Sigmoid colon (tissue), 7 donors: Measurements from ENCODE around the gene ST14. TPM values are rescaled to one million over a fixed set of nuclear protein-coding genes. Genes with fewer than 3 reads are reported as not detected.

Experiments used
- DNase-seq: peaks from one replicate; pipeline ENCODE4 v3.0.0-alpha.2; 2019
- H3K27ac ChIP-seq, 4 donors: fragments of 200-600 bp; sonication (generic); one replicate each; pipeline ENCODE4 v1.5.1; 2016 to 2019; ENCODE audit warnings: mild to moderate bottlenecking in 1 of 4
- H3K27me3 ChIP-seq, 3 donors: fragments of 200-600 bp; sonication (generic); one replicate each; pipeline ENCODE4 v1.5.1; 2019; ENCODE audit warnings: mild to moderate bottlenecking in 1 of 3
- H3K36me3 ChIP-seq, 4 donors: fragments of 200-600 bp; sonication (generic); one replicate each; pipeline ENCODE4 v1.5.1; 2016 to 2019
- H3K4me1 ChIP-seq, 4 donors: fragments of 200-600 bp; sonication (generic); one replicate each; pipeline ENCODE4 v1.5.1; 2017 to 2019
- H3K4me3 ChIP-seq, 4 donors: fragments of 200-600 bp; sonication (generic); one replicate each; pipeline ENCODE4 v1.5.1; 2017 to 2019; ENCODE audit warnings: mild to moderate bottlenecking in 2 of 4, moderate library complexity in 1 of 4
- H3K9me3 ChIP-seq, 4 donors: fragments of 200-600 bp in 3 of 4; sonication (generic) in 3 of 4; one replicate each; pipeline versions ENCODE4 v1.5.1 to v1.6.1; 2013 to 2019
- EP300 ChIP-seq, 4 donors: sonication (generic); formaldehyde crosslinking; IDR thresholded peaks; one replicate each; pipeline ENCODE4 v1.6.1; 2017; ENCODE audit warnings: antibody characterized with exemption in 4 of 4
- POLR2A ChIP-seq, 2 donors: fragments of 450-650 bp; IDR thresholded peaks; one replicate each; pipeline ENCODE4 v1.6.1; 2016; ENCODE audit warnings: antibody characterized with exemption in 2 of 2, mild to moderate bottlenecking in 2 of 2, moderate library complexity in 2 of 2
- POLR2AphosphoS5 ChIP-seq, 4 donors: sonication (generic); formaldehyde crosslinking; IDR thresholded peaks; one replicate each; pipeline ENCODE4 v1.6.1; 2017; ENCODE audit warnings: antibody characterized with exemption in 4 of 4
- WGBS, 2 donors: extraction: QIAGEN DNeasy Blood & Tissue Kit; methylation state at CpG; one replicate each; pipeline ENCODE4 v1.1.7; 2013; 5-methylcytosine and 5-hydroxymethylcytosine counted together
- intact Hi-C: fragments of 100-400 bp; cut with DNase I; formaldehyde crosslinking; loops from one replicate; pipeline ENCODE4 v1.15.1; 2023
- polyA plus RNA-seq, 3 donors: library from polyadenylated mRNA; stranded (reverse); fragments of 200-250 nt; gene quantifications; one replicate each; pipeline ENCODE4 v1.2.3, GENCODE V29; 2013
- total RNA-seq, 4 donors: library from RNA; depleted of rRNA; stranded (reverse); fragments of >200 nt; gene quantifications; one replicate each; pipeline ENCODE4 v1.1.0, GENCODE V29; 2016
- TF ChIP-seq, protein P1 (sequence below), 4 experiments: fragments of 450-650 bp in 3 of 4; fragments of 200-600 bp in 1 of 4; IDR thresholded peaks; one replicate each; pipeline ENCODE4 v1.5.1; 2016 to 2019; ENCODE audit warnings: antibody characterized with exemption in 4 of 4, mild to moderate bottlenecking in 3 of 4, moderate library complexity in 2 of 4
- donor health status: healthy with polysubstance abuse.
- donor health status: Bipolar disorder and iron deficiency.
- donor health status: healthy.

Gene ST14
- total and polyA plus RNA-seq, 7 donors, result 1.8 to 324 (median 5.1) TPM

DNA sequence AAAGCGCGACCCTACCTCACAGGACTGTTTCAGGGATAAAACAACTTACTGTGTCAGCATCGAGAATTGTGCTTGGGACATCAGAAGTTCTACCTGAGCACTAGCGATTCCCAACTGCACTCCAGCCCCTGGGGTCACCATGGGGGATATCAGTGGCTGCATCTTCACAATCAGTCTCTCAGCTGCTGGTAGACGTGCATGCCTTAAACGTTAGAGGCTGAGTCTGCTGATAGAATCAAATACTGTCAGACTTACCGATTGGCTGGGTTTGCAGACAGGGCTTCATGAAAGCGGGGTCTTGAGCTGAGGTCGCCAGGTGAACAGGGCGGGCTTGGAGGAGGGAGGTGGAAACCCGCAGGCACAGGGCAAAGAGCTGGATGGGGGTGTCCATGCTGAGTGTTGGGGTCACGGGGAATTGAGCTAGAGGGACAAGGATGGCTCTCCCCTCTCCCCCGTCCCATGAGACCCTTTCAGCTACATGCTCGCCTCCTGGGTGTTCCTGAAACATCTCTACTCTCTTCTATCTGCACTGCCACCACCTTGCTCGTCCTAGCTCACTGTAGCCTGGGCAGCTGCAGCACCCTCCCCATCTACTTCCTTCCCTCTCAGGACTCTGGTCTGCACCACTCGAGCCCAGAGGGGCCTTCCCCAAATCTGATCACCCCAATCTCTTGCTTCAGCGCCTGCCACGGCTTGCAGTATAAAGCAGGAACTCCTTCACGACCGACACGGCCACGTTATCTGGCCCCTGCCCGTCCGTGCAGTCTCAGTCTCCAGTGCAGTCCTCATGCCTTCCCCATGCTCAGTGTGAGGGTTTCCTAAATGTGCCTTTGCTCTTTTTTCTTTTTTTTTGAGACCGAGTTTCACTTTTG is 43.5 kb downstream of the ST14 start:
- intact Hi-C loops, result no loop called here
- Histone ChIP-seq H3K4me1 (no peaks in the 10 kb centered on the region), H3K27ac (no peak overlapping the region), H3K36me3 (no peaks in the 10 kb centered on the region), H3K4me3 (no peak overlapping the region), H3K27me3 (no peaks in the 10 kb centered on the region), H3K9me3 (no peaks in the 10 kb centered on the region)
- TF ChIP-seq POLR2AphosphoS5 (IDR thresholded peaks at IDR 0.05), result no peak
- TF ChIP-seq, protein P1, sequence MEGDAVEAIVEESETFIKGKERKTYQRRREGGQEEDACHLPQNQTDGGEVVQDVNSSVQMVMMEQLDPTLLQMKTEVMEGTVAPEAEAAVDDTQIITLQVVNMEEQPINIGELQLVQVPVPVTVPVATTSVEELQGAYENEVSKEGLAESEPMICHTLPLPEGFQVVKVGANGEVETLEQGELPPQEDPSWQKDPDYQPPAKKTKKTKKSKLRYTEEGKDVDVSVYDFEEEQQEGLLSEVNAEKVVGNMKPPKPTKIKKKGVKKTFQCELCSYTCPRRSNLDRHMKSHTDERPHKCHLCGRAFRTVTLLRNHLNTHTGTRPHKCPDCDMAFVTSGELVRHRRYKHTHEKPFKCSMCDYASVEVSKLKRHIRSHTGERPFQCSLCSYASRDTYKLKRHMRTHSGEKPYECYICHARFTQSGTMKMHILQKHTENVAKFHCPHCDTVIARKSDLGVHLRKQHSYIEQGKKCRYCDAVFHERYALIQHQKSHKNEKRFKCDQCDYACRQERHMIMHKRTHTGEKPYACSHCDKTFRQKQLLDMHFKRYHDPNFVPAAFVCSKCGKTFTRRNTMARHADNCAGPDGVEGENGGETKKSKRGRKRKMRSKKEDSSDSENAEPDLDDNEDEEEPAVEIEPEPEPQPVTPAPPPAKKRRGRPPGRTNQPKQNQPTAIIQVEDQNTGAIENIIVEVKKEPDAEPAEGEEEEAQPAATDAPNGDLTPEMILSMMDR (IDR thresholded peaks at IDR 0.05), result no peak
- no peak for TF ChIP-seq EP300 (IDR thresholded peaks at IDR 0.05)
- no peak for TF ChIP-seq POLR2A (IDR thresholded peaks at IDR 0.05)
- 83 to 88% methylated on average over 25 of the region's 25 CpGs for WGBS, 2 donors
- peak; percentile 51 for DNase-seq

DNA sequence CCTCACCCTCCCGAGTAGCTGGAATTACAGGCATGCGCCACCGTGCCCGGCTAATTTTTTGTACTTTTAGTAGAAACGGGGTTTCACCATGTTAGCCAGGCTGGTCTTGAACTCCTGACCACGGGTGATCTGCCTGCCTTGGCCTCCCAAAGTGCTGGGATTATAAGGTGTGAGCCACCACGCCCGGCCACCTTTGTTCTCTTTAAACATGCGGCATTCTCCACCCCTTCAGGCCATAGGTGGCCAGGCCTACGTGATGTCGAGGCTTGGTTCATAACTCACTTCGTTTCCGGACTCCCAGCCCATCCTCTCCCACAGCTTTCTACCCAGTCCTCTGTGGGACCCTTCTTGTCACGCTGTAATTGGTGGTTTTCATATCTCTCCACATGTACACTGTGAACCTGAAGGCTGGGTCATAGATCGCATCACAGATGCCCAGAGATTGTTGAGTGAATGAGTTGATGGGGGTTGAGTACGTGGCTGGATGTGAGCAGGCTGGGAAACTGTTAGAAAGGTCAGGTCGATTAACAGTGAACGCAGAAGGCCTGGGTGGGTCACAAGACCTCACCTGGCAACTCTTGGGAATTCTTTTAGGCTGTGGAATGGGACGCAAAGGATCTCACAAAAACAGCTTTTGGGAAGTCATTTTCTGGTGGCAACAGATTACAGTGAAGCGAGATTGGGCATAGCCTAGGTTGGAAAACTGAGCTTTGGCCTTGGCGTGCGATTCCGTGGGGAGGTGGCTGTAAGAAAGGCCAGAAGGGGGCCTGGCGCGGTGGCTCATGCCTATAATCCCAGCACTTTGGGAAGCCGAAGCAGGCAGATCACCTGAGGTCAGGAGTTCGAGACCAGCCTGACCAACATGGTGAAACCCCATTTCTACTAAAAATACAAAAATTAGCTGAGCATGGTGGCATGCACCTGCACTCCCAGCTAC is 44.5 kb downstream of the ST14 start:
- DNase-seq, result peak; percentile 30
- H3K9me3 ChIP-seq, result no peaks in the 10 kb centered on the region
- H3K4me3 ChIP-seq, result no peak overlapping the region
- no peaks in the 10 kb centered on the region for H3K4me1 ChIP-seq
- no peak overlapping the region for H3K27ac ChIP-seq
- H3K27me3 ChIP-seq, result no peaks in the 10 kb centered on the region
- H3K36me3 ChIP-seq, result no peaks in the 10 kb centered on the region
- intact Hi-C loops, result no loop called here
- TF ChIP-seq, protein P1 (IDR thresholded peaks at IDR 0.05), result no peak
- 81 to 93% methylated on average over 27 of the region's 27 CpGs for WGBS, 2 donors

DNA sequence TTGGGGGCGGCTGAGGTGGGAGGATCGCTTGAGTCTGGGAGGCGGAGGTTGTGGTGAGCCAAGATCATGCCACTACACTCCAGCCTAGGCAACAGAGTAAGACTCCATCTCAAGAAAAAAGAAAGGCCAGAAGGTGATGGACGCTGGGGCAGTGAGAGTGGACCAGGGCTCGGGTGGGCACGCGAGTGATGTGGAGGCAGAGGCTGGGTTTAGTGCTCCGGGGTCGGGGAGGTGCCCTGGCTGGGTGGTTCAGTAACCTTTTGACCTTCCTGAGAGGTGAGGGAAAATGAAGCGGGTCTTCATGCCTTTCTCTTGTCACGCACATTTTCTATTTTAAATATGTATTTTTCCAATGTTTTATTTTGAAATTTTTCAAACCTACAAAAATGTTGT is 45.1 kb downstream of the ST14 start:
- no peaks in the 10 kb centered on the region for H3K9me3 ChIP-seq
- no peaks in the 10 kb centered on the region for H3K4me1 ChIP-seq
- TF ChIP-seq POLR2A (IDR thresholded peaks at IDR 0.05), result no peak
- TF ChIP-seq POLR2AphosphoS5 (IDR thresholded peaks at IDR 0.05), result no peak
- no peak for TF ChIP-seq EP300 (IDR thresholded peaks at IDR 0.05)
- TF ChIP-seq, protein P1 (IDR thresholded peaks at IDR 0.05), result no peak
- no peak overlapping the region for H3K27ac ChIP-seq
- no peaks in the 10 kb centered on the region for H3K27me3 ChIP-seq
- H3K4me3 ChIP-seq, result no peak overlapping the region
- WGBS, 2 donors, result 92 to 93% methylated on average over 11 of the region's 11 CpGs
- DNase-seq, result peak; percentile 48
- intact Hi-C loops, result no loop called here
- no peaks in the 10 kb centered on the region for H3K36me3 ChIP-seq

DNA sequence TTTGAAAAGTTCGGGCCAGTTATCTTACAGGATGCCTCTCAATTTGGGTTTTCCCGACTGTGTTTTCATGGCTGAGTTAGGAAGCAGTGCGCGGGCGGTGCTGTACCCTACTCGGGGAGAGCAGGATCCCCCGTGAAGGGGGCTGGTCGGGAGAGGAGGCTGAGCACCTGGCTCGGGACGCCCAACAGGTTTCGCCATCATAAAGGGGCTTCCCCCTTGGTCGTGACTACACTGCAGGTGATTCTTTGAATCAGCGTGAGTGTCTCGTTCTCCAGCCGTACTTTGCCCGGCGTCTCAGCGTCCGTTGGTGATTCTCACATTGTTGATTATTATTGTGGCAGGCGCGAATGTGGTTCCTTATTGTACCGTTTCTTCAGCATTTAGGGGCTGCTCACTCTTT is 46.6 kb downstream of the ST14 start:
- Histone ChIP-seq H3K4me1 (no peaks in the 10 kb centered on the region), H3K27ac (no peak overlapping the region), H3K36me3 (no peaks in the 10 kb centered on the region), H3K4me3 (no peak overlapping the region), H3K9me3 (no peaks in the 10 kb centered on the region), H3K27me3 (no peaks in the 10 kb centered on the region)
- intact Hi-C loops, result no loop called here
- 27 to 81% methylated on average over 22 of the region's 22 CpGs for WGBS, 2 donors
- DNase-seq, result peak; percentile 43
- TF ChIP-seq POLR2A (IDR thresholded peaks at IDR 0.05), result no peak
- TF ChIP-seq, protein P1 (IDR thresholded peaks at IDR 0.05), result no peak
- TF ChIP-seq EP300 (IDR thresholded peaks at IDR 0.05), result no peak
- TF ChIP-seq POLR2AphosphoS5 (IDR thresholded peaks at IDR 0.05), result no peak
